Measurements from ENCODE around the gene ERLEC1. TPM values are rescaled to one million over a fixed set of nuclear protein-coding genes. Genes with fewer than 3 reads are reported as not detected.
"Not testable (repeated sequence)": the region's sequence is repeated elsewhere in the genome, so short reads cannot be mapped to it uniquely, and the experiment has no call there.

Gene ERLEC1
- total RNA-seq, 1 experiment from 2014 or later: 107 TPM

DNA sequence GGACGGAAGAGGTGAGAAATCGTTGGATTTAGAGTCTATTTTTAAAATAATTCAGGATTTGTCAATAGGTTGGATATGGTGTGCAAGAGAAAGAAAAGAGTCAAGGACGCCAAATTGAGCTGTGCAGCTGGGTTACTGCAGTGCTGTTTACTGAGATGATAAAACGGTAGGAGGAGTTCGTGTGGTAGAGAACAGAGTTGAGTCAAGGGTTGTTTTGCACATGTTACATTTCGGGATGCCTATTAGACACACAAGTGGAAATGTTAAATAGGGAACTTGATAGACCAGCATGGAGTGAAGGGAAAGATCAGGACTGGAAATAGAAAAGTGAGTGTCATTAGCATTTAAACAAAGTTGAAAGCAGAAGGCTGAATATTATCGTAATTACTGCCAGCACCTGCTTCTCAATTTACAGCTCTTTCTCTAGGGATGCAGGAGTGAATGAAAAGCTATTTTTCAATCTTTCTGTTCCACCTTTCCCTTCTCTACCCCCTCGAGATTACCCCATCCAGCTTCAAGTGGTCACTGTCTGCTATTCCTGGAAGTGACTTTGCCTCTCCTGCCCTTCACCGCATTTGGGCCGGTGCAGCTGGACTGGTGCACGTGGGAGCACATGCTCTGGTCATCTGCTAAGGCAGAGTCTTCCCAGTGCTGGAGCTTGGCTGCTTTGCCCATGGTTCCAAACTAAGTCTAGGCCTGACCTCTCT is 42.6 kb downstream of the ERLEC1 start:
- no peak for DNase-seq (ENCODE audit: low read depth)

DNA sequence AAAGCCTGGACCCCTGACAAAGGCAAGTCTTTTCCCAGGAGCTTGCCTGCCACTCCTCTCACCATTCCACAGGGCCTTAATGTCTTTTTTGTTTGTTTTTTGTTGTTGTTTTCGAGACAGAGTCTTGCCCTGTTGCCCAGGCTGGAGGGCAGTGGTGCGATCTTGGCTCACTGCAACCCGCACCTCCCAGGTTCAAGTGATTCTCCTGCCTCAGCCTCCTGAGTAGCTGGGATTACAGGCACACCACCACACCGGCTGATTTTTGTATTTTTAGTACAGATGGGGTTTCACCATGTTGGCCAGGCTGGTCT is 43.1 kb downstream of the ERLEC1 start:
- DNase-seq (ENCODE audit: low read depth): not testable (repeated sequence)

GRCh38 chr2:53840580-53840979 is 53.7 kb downstream of the ERLEC1 start:
- no peak for DNase-seq (ENCODE audit: low read depth)

- not testable (repeated sequence) for DNase-seq (ENCODE audit: low read depth)
Observed at GRCh38 chr2:53841651-53842050, 54.8 kb downstream of the ERLEC1 start.

DNA sequence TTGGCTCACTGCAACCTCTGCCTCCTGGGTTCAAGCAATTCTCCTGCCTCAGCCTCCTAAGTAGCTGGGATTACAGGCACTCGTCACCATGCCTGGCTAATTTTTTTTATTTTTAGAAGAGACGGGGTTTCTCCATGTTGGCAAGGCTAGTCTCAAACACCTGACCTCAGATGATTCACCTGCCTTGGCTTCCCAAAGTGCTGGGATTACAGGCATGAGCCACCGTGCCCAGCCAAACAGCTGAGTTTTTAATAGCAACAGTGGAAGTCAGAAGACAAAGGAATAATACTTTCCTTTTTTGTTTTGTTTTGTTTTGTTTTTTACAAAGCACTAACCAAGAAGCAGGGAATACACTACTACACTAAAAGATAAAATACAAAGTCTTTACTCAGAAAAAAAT is 56.0 kb downstream of the ERLEC1 start:
- DNase-seq (ENCODE audit: low read depth): peak; percentile 40

DNA sequence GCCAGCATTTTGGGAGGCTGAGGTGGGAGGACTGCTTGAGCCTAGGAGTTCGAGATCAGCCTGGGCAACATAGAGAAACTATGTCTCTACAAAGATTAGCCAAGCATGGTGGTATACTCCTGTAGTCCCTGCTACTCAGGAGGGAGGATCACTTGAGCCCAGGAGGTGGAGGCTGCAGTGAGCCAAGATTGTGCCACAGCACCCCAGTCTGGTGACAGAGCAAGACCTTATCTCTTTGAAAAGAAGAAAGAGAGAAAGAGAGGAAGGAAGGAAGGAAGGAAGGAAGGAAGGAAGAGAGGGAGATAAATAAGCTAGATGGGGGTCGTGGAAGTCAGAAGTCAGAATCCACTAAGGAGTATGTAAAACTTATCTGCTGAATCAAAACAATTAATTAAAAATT is 56.8 kb downstream of the ERLEC1 start:
- no peak for DNase-seq (ENCODE audit: low read depth)

GRCh38 chr2:53848062-53848461 is 61.2 kb downstream of the ERLEC1 start:
- no peak for DNase-seq (ENCODE audit: low read depth)

- DNase-seq (ENCODE audit: low read depth): not testable (repeated sequence)
Observed at GRCh38 chr2:53851052-53851757, 64.4 kb downstream of the ERLEC1 start.

DNA sequence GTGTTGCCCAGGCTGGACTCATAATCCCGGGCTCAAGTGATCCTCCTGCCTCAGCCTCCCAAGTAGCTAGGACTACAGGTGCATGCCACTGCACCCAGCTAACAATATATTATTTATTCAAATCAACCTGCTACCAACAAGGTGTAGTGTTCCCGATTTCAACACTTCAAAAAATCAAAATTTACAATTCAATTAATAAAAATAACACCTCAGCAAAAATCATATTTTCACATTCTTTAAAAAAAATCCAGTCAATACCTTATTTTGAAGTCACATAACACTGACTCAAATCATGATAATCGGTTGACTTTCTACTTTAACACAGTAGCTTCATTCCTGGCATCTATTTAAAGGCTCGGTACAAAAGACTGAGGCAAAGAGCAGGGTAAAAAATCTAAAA is 65.7 kb downstream of the ERLEC1 start:
- DNase-seq (ENCODE audit: low read depth): no peak

- DNase-seq (ENCODE audit: low read depth): no peak
Observed at GRCh38 chr2:53854678-53855077, 67.8 kb downstream of the ERLEC1 start.

DNA sequence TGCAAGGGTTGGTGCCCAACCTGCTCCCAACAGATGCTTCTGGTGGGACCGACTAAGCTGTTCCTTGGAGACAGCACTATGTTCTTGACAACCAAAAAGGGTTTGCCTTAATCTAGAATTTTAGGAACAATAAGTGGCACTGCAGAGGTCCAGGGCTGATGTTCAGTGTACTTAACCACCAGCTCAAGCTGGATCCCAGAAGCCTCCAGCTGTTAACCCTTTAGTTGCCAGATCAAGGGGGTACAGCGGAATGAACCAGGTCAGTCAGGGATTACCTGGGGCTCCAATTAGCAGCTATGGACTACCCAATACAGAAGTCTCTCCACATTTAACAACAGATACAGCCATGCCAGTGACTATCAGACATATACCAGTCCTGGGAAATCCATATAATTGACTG is 69.4 kb downstream of the ERLEC1 start:
- no peak for DNase-seq (ENCODE audit: low read depth)

DNA sequence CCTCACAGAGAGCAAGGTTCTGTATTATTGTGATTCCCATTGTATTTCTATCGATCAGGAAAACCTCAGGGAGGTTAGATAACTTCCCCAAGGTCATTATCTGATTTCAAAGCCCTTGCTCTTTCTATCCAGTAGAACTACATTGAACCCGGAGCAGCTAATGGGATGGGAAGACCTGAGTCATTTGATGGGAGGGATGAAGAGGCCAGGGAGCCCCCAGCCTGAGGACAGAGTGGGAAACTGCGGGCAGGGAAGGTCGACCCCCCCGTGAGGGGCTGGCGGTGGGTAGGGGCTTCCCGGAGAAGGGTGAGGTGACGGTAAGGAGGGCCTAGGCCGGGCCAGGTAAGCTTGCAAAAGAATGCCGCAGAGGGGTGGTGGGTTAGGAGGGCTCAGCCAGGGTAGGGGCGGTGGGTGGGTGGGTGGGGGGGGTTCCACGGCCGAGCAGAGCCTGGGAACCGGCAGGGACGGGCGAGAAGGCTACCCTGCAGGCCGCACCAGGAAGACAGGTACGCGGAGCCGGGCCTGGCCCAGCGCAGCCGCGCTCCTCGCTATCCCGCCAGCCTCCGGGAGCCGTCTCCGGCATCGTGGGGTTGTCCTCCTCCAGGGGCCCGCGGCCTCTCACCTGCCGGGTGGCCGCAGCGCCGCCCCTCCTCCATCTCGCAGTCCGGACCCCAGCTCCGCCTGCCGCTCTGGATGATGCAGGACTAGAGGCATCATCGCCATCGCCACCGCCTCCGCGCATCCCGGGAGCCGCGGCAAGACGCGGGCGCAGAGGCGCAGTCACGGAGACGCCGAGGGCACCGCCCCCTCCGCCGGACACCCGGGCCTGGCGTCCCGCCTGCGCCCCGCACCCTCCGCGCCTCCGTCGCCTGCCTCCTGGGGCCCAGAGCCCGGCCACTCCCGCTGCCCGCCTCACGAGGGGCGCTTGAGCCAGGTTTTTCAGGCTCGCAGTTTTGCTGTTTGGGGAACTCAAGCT is 72.7 kb downstream of the ERLEC1 start, which contains the start of gene GPR75:
GPR75 (minus strand) TSS at position 762 of the 976 bp plus-strand sequence. CDS start 5,211 bp downstream, outside the sequence.
- no peak for DNase-seq (ENCODE audit: low read depth)

DNA sequence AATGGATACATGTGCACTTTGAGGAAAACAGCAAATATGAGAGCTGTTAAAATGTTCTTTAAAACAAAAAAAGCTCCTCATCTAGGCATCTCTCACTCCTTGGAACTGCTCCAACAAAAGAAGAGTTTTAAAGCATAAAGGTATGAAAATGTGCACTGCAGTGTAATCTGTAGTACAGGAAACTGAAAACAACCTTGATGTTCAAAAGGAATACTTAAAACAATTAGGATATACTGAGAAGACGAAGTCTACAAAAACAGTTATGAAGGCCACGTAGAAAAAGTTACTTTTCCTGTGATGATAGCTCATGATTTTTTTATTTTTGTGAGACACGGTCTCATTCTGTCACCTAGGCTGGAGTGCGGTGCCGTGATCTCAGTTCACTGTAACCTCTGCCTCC is 75.0 kb downstream of the ERLEC1 start:
- no peak for DNase-seq (ENCODE audit: low read depth)

DNA sequence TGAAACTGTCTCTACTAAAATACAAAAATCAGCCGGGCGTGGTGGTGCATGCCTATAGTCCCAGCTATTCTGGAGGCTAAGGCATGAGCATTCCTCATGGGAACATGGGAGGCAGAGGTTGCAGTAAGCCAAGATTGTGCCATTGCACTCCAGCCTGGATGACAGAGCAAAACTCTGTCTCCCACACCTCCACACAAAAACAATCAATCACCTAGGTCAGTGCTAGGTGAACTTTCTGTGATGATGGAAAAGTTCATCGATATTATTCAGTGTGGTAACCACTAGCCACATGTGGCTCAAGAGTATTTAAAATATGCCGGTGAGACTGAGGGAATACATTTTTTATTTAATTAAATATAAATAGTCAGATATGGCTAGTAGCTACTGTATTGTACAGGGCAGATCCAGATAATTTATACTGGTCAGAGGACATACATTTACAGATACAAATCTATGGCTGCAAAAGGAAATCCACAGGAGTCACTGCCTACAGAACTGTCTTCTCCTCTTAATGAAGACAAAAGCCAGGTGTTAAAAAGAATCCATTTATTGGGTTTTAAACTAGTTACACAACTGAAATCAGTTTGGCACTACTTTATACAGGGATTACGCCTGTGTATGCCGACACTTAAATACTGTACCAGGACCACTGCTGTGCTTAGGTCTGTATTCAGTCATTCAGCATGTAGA is 76.8 kb downstream of the ERLEC1 start:
- DNase-seq (ENCODE audit: low read depth): no peak

GRCh38 chr2:53865264-53865663 is 78.4 kb downstream of the ERLEC1 start:
- DNase-seq (ENCODE audit: low read depth): no peak

DNA sequence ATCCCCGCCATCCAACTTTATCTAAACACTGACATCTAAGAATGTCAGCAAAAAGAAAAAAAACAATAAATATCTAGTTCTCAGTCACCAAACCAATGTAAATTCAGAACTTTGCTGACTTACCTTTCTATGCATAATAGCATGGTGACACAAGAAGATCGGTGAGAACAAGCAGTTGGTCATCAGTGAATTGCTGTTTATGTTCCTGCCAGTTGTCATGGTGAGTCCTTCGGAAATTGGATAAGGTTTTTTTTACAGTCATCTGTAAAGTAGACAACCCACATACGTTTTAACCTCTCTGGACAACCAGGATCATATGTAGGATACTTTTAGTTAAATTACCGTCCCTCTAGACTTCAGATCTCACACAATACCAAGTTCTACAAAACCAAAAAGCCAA is 79.1 kb downstream of the ERLEC1 start:
- peak; percentile 7 for DNase-seq (ENCODE audit: low read depth)

DNA sequence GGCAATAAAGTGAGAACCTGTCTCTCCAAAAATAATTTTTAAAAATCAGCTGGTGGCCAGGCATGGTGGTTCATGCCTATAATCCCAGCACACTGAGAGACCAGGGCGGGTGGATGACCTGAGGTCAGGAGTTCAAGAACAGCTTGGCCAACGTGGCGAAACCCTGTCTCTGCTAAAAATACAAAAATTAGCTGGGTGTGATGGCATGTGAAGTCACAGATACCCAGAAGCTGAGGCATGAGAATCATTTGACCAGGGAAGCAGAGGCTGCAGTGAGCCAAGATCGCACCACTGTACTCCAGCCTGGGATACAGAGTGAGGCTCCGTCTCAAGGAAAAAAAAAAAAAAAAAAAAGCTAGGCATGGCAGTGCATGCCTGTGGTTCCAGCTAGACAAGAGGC is 80.3 kb downstream of the ERLEC1 start:
- no peak for DNase-seq (ENCODE audit: low read depth)

DNA sequence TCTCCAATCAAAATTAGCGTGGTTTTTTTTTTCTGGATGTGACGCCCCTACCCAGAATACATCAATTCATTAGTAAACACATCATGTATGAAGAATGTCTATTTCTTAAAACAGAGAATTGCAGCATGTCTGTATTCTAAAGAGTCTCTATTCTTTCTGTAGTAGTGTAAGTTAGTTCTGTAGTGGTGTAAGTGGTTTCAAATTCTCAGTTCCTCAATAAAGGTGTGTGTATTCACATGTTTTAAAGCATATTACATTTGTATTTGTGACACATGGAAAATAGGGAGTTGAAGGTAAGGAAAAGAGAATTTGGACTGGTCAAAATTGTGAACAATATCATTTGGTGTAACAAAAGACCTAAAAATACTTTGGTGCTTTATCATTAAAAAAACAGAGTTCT is 80.9 kb downstream of the ERLEC1 start:
- DNase-seq (ENCODE audit: low read depth): no peak
